Thyroid gland (tissue), 4 donors: Measurements from ENCODE around the gene HIPK3. TPM values are rescaled to one million over a fixed set of nuclear protein-coding genes. Genes with fewer than 3 reads are reported as not detected.
A peak's percentile ranks its signal among the peaks of the same experiment; 100 is the strongest.

Experiments used
- DNase-seq, 2 donors: peaks; one replicate each; pipeline ENCODE4 v3.0.0-alpha.2; 2019
- H3K27ac ChIP-seq, 3 donors: fragments of 200-600 bp; sonication (generic); 1 replicate in 2 of 3; 2 replicates in 1 of 3; pipeline ENCODE4 v1.5.1; 2016 to 2019; ENCODE audit warnings: mild to moderate bottlenecking in 1 of 3, moderate library complexity in 1 of 3
- H3K27me3 ChIP-seq: fragments of 200-600 bp; sonication (generic); one replicate; pipeline ENCODE4 v1.5.1; 2019
- H3K36me3 ChIP-seq, 2 donors: fragments of 200-600 bp; sonication (generic); one replicate each; pipeline ENCODE4 v1.5.1; 2016 to 2019
- H3K4me1 ChIP-seq, 2 donors: fragments of 200-600 bp; sonication (generic); one replicate each; pipeline ENCODE4 v1.5.1; 2017 to 2019
- H3K4me3 ChIP-seq, 3 donors: fragments of 200-600 bp; sonication (generic); replicated peaks in 1 of 3; 1 replicate in 2 of 3; 2 replicates in 1 of 3; pipeline ENCODE4 v1.5.1; 2016; ENCODE audit warnings: mild to moderate bottlenecking in 1 of 3
- H3K9me3 ChIP-seq: fragments of 200-600 bp; sonication (generic); one replicate; pipeline ENCODE4 v1.5.1; 2017
- CTCF ChIP-seq, 6 experiments: fragments of 200-600 bp in 3 of 6; fragments of 450-650 bp in 3 of 6; sonication (generic) in 3 of 6; IDR thresholded peaks; one replicate each; pipeline ENCODE4 v1.5.1; 2016 to 2019; ENCODE audit warnings: antibody characterized with exemption in 6 of 6, mild to moderate bottlenecking in 2 of 6, inconsistent platforms in 1 of 6, moderate library complexity in 1 of 6
- POLR2A ChIP-seq, 2 donors: fragments of 450-650 bp; IDR thresholded peaks; one replicate each; pipeline ENCODE4 v1.6.1; 2017; ENCODE audit warnings: antibody characterized with exemption in 2 of 2, mild to moderate bottlenecking in 2 of 2, moderate library complexity in 1 of 2
- WGBS, 2 donors: methylation state at CpG; one replicate each; pipeline ENCODE4 v1.1.5; 2017; 5-methylcytosine and 5-hydroxymethylcytosine counted together
- intact Hi-C: fragments of 100-400 bp; cut with DNase I; formaldehyde crosslinking; loops from one replicate; pipeline ENCODE4 v1.15.1; 2023
- total RNA-seq, 4 donors: library from RNA; depleted of rRNA; stranded (reverse); fragments of >200 nt; gene quantifications; one replicate each; pipeline ENCODE4 v1.2.3, GENCODE V29; 2016

HIPK3 gene
- total RNA-seq, 4 donors from 2014 or later: 156 to 377 (median 216) TPM

- H3K27me3 ChIP-seq: no peaks in the 10 kb centered on the region
- 70 to 84% methylated on average over 11 of the region's 11 CpGs for WGBS, 2 donors
- peaks cover 4 to 9% of the 10 kb centered on the region in 2 donors for H3K4me1 ChIP-seq
Observed at GRCh38 chr11:33375236-33375635, 118.1 kb downstream of the HIPK3 start.

GRCh38 chr11:33375688-33376311 is 118.6 kb downstream of the HIPK3 start, which contains the start of gene KIAA1549L:
Gene KIAA1549L (plus strand): TSS chr11:33376108.
- 10% methylated on average over 9 to 12 of the region's 70 CpGs for WGBS, 2 donors
- TF ChIP-seq CTCF (IDR thresholded peaks at IDR 0.05) (no peak), POLR2A (IDR thresholded peaks at IDR 0.05) (no peak)
- Histone ChIP-seq H3K27ac (no peak within 1 kb of the TSS), H3K27me3 (no peaks in the 10 kb centered on the region), H3K9me3 (no peaks in the 10 kb centered on the region), H3K4me1 (peaks cover 4 to 9% of the 10 kb centered on the region in 2 donors), H3K4me3 (peak within 1 kb of the TSS in 1 of 3 donors; percentile 31), H3K36me3 (no peaks in the 10 kb centered on the region)
- intact Hi-C loops: loop anchor here (10.0 kb wide), 1 partner anchor 449 kb away; no protein-coding TSS in a partner anchor
- no peak for DNase-seq

More at GRCh38 chr11:33375236-33375635, 118.1 kb downstream of the HIPK3 start:
- no peak overlapping the region for H3K4me3 ChIP-seq
- no peaks in the 10 kb centered on the region for H3K9me3 ChIP-seq
- no peaks in the 10 kb centered on the region for H3K36me3 ChIP-seq
- no peak overlapping the region for H3K27ac ChIP-seq
- no peak for TF ChIP-seq POLR2A (IDR thresholded peaks at IDR 0.05)
- no peak for TF ChIP-seq CTCF (IDR thresholded peaks at IDR 0.05)
- DNase-seq: no peak
- intact Hi-C loops: loop anchor here (10.0 kb wide), 1 partner anchor 450 kb away; no protein-coding TSS in a partner anchor

DNA sequence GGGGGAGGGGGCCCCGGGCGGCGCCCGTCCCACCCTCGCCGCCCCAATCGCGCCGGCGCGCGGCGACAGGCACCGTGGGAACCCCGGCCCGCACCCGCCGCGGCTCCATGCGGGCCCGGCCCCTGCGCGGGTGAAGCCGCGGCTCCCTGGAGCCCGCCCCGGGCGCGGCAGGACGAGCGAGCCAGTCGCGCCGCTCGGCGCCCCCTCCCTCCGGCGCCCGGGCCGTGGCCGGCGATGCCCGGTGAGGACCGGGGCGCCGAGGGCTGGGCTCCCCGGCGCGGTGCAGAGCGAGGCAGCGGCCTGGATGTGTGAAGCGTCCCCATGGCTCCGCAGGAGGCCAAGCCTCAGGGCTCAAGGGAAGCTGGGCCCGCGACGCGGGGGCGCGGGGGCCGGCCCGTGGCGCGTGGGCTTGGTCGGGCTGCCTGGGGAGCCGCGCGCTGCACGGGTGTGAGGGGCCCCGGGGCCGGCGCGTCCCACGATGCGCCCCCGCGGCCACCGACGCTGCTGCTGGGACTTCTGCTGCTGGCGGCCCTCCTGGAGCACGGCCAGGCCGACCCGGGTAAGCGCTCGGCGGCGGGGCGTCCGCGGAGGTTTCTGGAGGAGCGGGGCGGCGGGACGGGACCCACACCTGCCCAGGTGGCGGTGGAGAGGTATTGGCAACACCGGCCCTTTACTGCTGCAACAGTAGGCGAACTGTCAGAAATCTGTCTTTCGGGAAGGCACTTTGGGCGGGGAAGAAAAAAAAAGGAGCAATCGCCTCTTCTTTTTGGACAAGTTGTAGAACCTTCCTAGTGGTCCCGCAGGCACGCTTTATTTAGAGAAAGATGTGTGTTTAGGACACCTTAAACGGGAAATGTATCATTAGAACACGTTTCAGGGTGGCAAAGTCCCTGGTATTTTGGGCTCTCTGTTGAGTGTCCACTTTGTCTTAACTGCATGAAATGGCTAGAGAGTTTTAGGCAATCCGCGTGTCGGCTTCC is 119.4 kb downstream of the HIPK3 start:
- peaks cover 4 to 9% of the 10 kb centered on the region in 2 donors for H3K4me1 ChIP-seq
- TF ChIP-seq CTCF (IDR thresholded peaks at IDR 0.05) (no peak), POLR2A (IDR thresholded peaks at IDR 0.05) (no peak)
- no peak overlapping the region for H3K27ac ChIP-seq
- intact Hi-C loops: loop anchor here (10.0 kb wide), 1 partner anchor 448 kb away; no protein-coding TSS in a partner anchor
- H3K4me3 ChIP-seq: peak overlapping the region in 1 of 3 donors; percentile 31
- H3K9me3 ChIP-seq: no peaks in the 10 kb centered on the region
- no peaks in the 10 kb centered on the region for H3K27me3 ChIP-seq
- 11 to 14% methylated on average over 27 to 28 of the region's 106 CpGs for WGBS, 2 donors
- H3K36me3 ChIP-seq: no peaks in the 10 kb centered on the region
- peak in 1 of 2 donors; percentile 5 for DNase-seq

GRCh38 chr11:33377412-33378370 is 120.5 kb downstream of the HIPK3 start:
- WGBS, 2 donors: 65 to 72% methylated on average over 10 of the region's 10 CpGs

More at GRCh38 chr11:33377412-33378370, 120.5 kb downstream of the HIPK3 start:
- intact Hi-C loops: loop anchor here (10.0 kb wide), 1 partner anchor 447 kb away; no protein-coding TSS in a partner anchor
- Histone ChIP-seq H3K9me3 (no peaks in the 10 kb centered on the region), H3K36me3 (no peaks in the 10 kb centered on the region), H3K4me1 (peaks cover 4 to 9% of the 10 kb centered on the region in 2 donors), H3K4me3 (no peak overlapping the region), H3K27me3 (no peaks in the 10 kb centered on the region), H3K27ac (no peak overlapping the region)
- DNase-seq: no peak
- TF ChIP-seq POLR2A (IDR thresholded peaks at IDR 0.05) (no peak), CTCF (IDR thresholded peaks at IDR 0.05) (no peak)
